SK-N-SH treated with all-trans-retinoic acid at 6 μM for 48 hours (cell line): ENCODE data around the gene MYO5B.

Experiments used
- ATAC-seq: fragments of 200-7000 bp; cut with Tn5 transposase; 3 replicates; pipeline ENCODE4 v1.9.1; 2020; ENCODE audit warnings: mild to moderate bottlenecking, moderate library complexity
- ARNTL ChIP-seq: fragments of 450-650 bp; formaldehyde crosslinking; IDR thresholded peaks from 2 replicates; pipeline ENCODE4 v1.5.0; 2020; ENCODE audit warnings: low read depth, mild to moderate bottlenecking, moderate library complexity, borderline replicate concordance
- BACH2 ChIP-seq: fragments of 250-450 bp; sonication (Bioruptor Pico); IDR thresholded peaks from 2 replicates; pipeline ENCODE4 v1.9.0; 2021; ENCODE audit warnings: mild to moderate bottlenecking, borderline replicate concordance
- CREB5 ChIP-seq: fragments of 250-450 bp; sonication (Bioruptor Pico); IDR thresholded peaks from 2 replicates; pipeline ENCODE4 v1.5.1; 2020; ENCODE audit warnings: low read depth, mild to moderate bottlenecking, moderate library complexity
- CSDC2 ChIP-seq: fragments of 250-450 bp; sonication (Bioruptor Pico); IDR thresholded peaks from 2 replicates; pipeline ENCODE4 v1.5.0; 2020; ENCODE audit warnings: mild to moderate bottlenecking, moderate library complexity
- CSRNP3 ChIP-seq: fragments of 250-450 bp; sonication (Bioruptor Pico); IDR thresholded peaks from 2 replicates; pipeline ENCODE4 v1.5.1; 2021; ENCODE audit warnings: mild to moderate bottlenecking, moderate library complexity
- ESRRG ChIP-seq: fragments of 250-450 bp; sonication (Bioruptor Pico); IDR thresholded peaks from 2 replicates; pipeline ENCODE4 v1.6.1; 2021; ENCODE audit warnings: mild to moderate bottlenecking
- GLIS3 ChIP-seq: fragments of 250-450 bp; sonication (Bioruptor Pico); IDR thresholded peaks from 2 replicates; pipeline ENCODE4 v1.5.0; 2020; ENCODE audit warnings: mild to moderate bottlenecking, moderate library complexity
- OSR1 ChIP-seq: fragments of 250-450 bp; sonication (Bioruptor Pico); IDR thresholded peaks from 2 replicates; pipeline ENCODE4 v1.8.0; 2022; ENCODE audit warnings: moderate library complexity, mild to moderate bottlenecking, inconsistent platforms
- PATZ1 ChIP-seq: fragments of 250-450 bp; sonication (Bioruptor Pico); IDR thresholded peaks from 2 replicates; pipeline ENCODE4 v1.8.0; 2020; ENCODE audit warnings: mild to moderate bottlenecking, moderate library complexity, borderline replicate concordance
- POU6F1 ChIP-seq: fragments of 250-450 bp; sonication (Bioruptor Pico); IDR thresholded peaks from 2 replicates; pipeline ENCODE4 v1.8.0; 2021; ENCODE audit warnings: low read depth, mild to moderate bottlenecking, moderate library complexity, borderline replicate concordance
- PPARA ChIP-seq: fragments of 250-450 bp; sonication (Bioruptor Pico); IDR thresholded peaks from 2 replicates; pipeline ENCODE4 v1.5.0; 2020; ENCODE audit warnings: mild to moderate bottlenecking, borderline replicate concordance
- RARB ChIP-seq: fragments of 250-450 bp; sonication (Bioruptor Pico); IDR thresholded peaks from 2 replicates; pipeline ENCODE4 v1.8.0; 2021; ENCODE audit warnings: mild to moderate bottlenecking, moderate library complexity
- SNAI2 ChIP-seq: fragments of 250-450 bp; sonication (Bioruptor Pico); IDR thresholded peaks from 2 replicates; pipeline ENCODE4 v1.5.0; 2020; ENCODE audit warnings: mild to moderate bottlenecking, moderate library complexity
- TOX ChIP-seq: fragments of 250-450 bp; sonication (Bioruptor Pico); IDR thresholded peaks from 2 replicates; pipeline ENCODE4 v1.8.0; 2021; ENCODE audit warnings: mild to moderate bottlenecking, moderate library complexity, borderline replicate concordance
- TSHZ2 ChIP-seq: fragments of 250-450 bp; sonication (Bioruptor Pico); IDR thresholded peaks from 2 replicates; pipeline ENCODE4 v1.5.0; 2020; ENCODE audit warnings: mild to moderate bottlenecking, moderate library complexity
- ZC3H10 ChIP-seq: fragments of 250-450 bp; sonication (Bioruptor Pico); IDR thresholded peaks from 2 replicates; pipeline ENCODE4 v1.5.1; 2021; ENCODE audit warnings: mild to moderate bottlenecking, moderate library complexity
- ZFP30 ChIP-seq: fragments of 450-650 bp; formaldehyde crosslinking; IDR thresholded peaks from 2 replicates; pipeline ENCODE4 v1.5.0; 2022; ENCODE audit warnings: mild to moderate bottlenecking, moderate library complexity
- ZNF565 ChIP-seq: fragments of 450-650 bp; formaldehyde crosslinking; conservative IDR thresholded peaks from 2 replicates; pipeline ENCODE4 v1.5.0; 2020; ENCODE audit warnings: low read depth, mild to moderate bottlenecking, moderate library complexity
- ZNF70 ChIP-seq: fragments of 450-650 bp; formaldehyde crosslinking; IDR thresholded peaks from 2 replicates; pipeline ENCODE4 v1.5.0; 2020; ENCODE audit warnings: mild to moderate bottlenecking, moderate library complexity
- ZNF8 ChIP-seq: fragments of 450-650 bp; formaldehyde crosslinking; IDR thresholded peaks from 2 replicates; pipeline ENCODE4 v1.5.0; 2020; ENCODE audit warnings: mild to moderate bottlenecking, moderate library complexity

MYO5B gene

GRCh38 chr18:50190236-50190635 lies 4.7 kb downstream of the MYO5B start (continued):
- TF ChIP-seq CSRNP3, result no peak
- no peak for TF ChIP-seq RARB
- TF ChIP-seq GLIS3 (CRISPR knock-in tag), result no peak
- no peak for TF ChIP-seq ZNF565 (CRISPR knock-in tag)
- no peak for TF ChIP-seq POU6F1 (CRISPR knock-in tag)
- no peak for TF ChIP-seq BACH2 (CRISPR knock-in tag)
- no peak for TF ChIP-seq SNAI2 (CRISPR knock-in tag)
- no peak for TF ChIP-seq ZNF70 (CRISPR knock-in tag)
- no peak for TF ChIP-seq ZNF8 (CRISPR knock-in tag)
- no peak for TF ChIP-seq ZFP30 (CRISPR knock-in tag)
- TF ChIP-seq ESRRG (CRISPR knock-in tag), result no peak
- TF ChIP-seq ZC3H10 (CRISPR knock-in tag), result no peak

GRCh38 chr18:50189160-50189559 lies 5.8 kb downstream of the MYO5B start:
- no peak for ATAC-seq
- TF ChIP-seq PATZ1 (CRISPR knock-in tag) (no peak), PPARA (CRISPR knock-in tag) (no peak), ZNF565 (CRISPR knock-in tag) (no peak), ZFP30 (CRISPR knock-in tag) (no peak), CSRNP3 (no peak)

GRCh38 chr18:50188652-50189051 lies 6.3 kb downstream of the MYO5B start:
- TF ChIP-seq ARNTL (no peak), ZNF70 (CRISPR knock-in tag) (no peak), SNAI2 (CRISPR knock-in tag) (no peak), TOX (no peak), TSHZ2 (CRISPR knock-in tag) (no peak), RARB (no peak), OSR1 (CRISPR knock-in tag) (no peak), PPARA (CRISPR knock-in tag) (no peak), ZNF8 (CRISPR knock-in tag) (no peak), BACH2 (CRISPR knock-in tag) (no peak), CSRNP3 (no peak), CREB5 (CRISPR knock-in tag) (no peak), CSDC2 (CRISPR knock-in tag) (no peak)
- TF ChIP-seq, all 23 proteins: peak for 0
- no peak for ATAC-seq
